ENCODE measurements around the gene CUX1. TPM values are rescaled to one million over a fixed set of nuclear protein-coding genes. Genes with fewer than 3 reads are reported as not detected.
A peak's percentile ranks its signal among the peaks of the same experiment; 100 is the strongest.
"Not testable (repeated sequence)": the region's sequence is repeated elsewhere in the genome, so short reads cannot be mapped to it uniquely, and the experiment has no call there.

Gene CUX1
- polyA plus RNA-seq, 1 donor: 38.3 TPM

DNA sequence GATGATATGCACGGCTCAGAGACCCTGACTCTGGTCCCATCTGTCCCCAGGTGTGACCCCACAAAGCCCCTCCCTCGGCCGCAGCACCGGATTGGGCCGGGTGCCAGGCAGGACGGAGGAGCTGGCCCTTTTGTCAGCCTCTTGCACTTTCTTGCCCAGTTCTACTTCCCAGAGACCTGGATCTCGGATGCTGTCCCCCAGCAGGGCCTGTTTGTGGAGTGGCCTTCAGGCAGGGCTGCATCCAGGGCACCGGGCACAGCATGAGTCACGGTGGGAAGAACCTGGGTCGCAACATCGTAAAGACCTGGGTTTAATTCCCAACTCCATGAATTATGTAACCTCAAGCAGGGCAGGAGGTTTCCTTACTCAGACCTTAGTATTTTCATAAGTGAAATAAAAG, 310.9 kb downstream of the CUX1 start:
- no peak for DNase-seq (ENCODE audit: low read depth)

DNA sequence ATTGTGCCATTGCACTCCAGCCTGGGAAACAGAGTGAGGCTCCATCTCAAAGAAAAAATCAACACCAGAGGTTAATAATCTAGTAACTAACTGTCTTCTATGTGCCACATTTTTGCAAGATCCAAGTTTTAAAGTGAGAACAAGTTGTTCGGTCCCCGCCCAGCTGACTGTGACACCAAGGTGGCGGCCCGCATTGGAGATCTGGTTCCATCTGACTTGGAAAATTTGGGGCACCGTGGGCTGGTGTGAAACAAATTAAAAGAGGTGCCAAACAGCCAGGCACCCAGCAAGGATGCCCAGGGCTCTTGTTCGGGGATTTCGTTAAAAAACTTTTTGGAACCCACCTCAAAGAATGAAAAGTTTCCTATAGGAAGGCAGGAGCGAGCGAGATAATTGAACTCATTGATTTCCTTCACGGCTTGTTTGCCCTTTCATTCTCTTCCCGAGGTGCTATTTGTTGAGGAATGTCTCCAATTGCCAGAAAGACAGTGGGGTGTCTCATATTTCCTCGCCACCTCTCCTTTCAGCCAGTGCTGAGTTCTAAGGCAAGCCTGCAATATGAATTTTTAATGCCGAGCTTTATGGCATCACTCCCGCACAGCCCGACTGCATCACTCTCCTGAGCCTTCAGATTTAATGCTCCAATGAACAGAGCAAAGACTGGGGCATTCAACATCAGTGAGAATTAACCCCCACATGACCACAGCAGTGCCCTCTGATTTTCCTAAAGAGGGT, 312.4 kb downstream of the CUX1 start:
- DNase-seq (ENCODE audit: low read depth): no peak

DNA sequence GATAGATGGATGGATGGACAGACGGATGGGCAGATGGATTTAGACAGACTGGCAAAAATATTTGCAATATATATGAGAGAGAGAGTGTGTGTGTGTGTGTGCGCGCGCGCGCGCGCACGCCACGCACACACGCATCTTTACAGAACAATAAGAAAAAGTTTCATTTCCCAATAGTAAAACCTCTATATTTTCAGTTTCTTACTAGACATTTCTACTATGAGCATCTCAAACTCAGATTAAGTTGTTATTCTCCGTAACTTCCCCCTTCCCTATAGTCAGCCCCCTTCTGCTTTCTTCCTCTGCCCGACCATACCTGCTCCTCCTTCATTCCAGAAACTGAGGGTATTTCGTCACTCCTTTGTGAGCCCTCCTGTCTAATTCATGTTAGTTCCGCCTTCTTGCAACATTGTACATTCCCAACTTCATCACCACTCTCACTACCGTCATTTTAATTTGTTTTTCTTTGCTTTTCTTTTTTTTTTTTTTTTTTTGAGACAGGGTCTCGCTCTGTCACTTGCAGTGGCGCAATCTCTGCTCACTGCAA, 314.9 kb downstream of the CUX1 start:
- no peak for DNase-seq (ENCODE audit: low read depth)

DNA sequence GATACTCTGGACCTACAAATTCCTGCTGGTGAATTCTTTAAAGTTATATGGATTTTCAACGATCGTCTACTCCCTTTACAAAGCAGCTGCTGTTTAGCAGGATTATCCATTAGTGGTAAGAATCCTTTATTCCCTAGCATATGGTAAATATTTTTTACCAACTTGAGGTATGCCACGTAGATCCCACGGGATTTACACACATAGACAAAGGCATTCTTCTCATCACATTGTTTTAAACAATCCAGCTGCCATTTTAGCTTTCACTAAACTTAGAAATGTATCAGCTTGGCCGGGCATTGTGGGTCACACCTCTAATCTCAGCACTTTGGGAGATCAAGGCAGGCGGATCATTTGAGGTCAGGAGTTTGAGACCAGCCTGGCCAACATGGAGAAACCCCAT, 321.2 kb downstream of the CUX1 start:
- no peak for DNase-seq (ENCODE audit: low read depth)

DNA sequence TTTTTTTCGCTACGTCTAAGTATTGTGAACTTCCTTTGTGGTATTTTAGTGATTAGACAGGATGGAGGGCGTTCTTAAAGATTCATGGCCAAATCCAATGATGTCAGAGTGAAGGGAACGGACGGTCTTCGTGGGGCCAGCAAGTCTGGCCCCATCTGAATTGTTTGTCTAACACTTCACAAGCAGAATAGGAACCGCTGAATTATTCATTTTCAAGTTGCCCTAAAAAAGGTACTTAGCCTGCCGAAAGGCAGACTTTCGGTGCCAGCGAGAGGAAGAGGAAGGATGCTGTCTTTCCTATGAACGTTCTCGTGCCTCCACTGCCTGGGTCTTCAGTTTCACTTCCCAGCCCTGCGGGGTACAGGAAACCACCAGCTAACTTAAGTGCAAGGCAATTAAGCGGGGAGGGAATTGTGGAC, 323.5 kb downstream of the CUX1 start:
- no peak for DNase-seq (ENCODE audit: low read depth)

DNA sequence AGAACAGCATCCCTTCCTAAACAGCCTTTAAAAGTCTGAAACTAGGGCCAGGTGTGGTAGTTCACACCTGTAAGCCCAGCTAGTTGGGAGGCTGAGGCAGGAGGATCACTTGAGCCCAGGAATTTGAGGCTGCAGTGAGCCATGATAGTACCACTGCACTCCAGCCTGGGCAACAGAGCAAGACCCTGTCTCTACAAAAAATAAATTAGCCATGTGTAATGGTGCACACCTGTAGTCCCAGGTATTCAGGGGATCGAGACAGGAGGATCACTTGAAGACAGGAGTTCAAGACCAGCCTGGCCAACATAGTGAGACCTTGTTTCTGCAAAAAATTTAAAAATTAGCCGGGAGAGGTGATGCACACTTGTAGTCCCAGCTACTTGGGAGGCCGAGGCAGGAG, 325.0 kb downstream of the CUX1 start:
- not testable (repeated sequence) for DNase-seq (ENCODE audit: low read depth)

DNA sequence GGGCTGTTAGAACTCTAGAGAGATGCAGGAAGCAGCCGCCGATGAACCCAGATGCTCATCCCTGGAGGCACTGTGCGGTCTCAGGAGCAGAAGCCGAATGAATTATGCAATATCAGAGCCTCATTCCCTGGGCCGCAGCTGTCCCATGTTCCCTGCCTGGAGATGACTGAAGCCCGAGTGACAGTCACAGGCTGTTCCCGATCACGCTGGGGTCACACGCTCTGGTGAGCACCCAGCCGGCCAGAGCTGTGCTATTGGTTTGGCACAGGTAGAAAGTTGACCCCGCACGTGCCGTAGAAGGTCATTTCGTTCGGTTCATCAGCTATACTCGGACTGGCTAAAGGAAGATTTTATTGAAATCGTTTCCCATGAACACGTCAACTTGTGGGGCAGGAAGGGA, 328.7 kb downstream of the CUX1 start:
- no peak for DNase-seq (ENCODE audit: low read depth)

DNA sequence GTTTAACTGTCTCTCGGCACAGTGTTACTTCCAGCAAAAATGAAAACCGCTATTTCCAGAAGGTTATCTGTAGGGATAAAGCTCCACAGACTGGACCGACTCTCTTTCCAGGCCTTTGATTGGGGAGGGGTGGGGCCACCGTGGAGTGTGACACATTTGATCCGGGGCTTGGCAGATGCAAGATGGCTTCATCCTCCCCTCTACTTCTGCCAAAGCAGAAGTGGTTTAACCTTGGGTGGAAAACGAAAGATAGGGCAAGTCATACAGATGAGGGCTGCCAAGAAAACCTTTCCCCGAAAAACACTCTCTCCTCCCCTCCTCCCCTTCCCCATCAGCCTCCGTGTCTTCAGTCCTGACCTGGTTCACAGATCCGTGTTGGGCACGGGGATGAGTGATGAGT, 329.6 kb downstream of the CUX1 start:
- DNase-seq (ENCODE audit: low read depth): no peak

DNA sequence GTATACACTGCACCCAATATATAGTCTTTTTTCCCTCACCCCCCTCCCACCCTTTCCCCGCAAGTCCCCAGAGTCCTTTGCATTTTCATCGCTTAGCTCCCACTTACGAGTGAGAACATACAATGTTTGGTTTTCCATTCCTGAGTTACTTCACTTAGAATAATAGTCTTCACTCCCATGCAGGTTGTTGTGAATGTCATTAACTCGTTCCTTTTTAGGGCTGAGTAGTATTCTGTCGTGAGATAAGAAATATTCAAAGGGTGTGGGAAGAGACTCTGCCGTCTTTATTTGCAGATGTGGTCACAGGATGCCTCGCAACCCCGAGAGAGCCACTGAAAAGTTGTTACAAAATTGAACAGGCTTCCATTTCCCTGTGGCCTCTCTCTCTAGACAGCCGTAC, 331.4 kb downstream of the CUX1 start:
- DNase-seq (ENCODE audit: low read depth): no peak

DNA sequence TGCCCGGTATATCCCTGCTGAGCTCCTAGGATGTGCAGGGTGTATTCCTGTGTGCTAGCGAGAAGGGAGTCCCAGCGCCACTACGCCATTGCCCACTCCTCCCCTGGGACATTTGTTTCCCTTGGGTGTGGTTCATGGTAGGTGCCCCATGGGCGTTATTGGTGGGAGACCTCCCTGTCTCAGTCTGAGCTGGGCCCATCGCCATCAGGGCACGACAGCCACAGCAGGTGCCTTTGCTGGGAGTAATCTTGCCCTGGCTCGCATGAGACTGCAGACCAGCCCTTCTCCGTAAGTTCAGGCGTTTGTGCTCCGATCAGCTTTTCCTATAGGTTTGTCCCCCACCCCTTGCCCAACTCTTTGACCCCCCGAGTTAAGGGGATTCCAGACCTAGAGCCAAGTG, 332.0 kb downstream of the CUX1 start:
- no peak for DNase-seq (ENCODE audit: low read depth)

DNA sequence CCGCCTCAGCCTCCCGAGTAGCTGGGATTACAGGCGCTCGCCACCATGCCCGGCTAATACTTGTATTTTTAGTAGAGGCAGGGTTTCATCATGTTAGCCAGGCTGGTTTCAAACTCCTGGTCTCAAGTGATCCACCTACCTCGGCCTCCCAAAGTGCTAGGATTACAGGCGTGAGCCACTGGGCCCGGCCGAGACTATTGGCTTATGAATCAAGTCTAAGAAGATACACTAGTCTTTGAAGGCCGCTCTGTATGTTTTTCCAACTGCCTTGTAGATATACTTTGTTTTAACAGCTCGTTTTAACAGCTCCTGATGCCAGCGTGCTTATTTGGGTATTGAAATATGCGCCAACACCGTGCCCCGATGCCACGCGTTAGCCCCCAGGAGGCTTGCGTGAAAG, 332.8 kb downstream of the CUX1 start:
- DNase-seq (ENCODE audit: low read depth): no peak

DNA sequence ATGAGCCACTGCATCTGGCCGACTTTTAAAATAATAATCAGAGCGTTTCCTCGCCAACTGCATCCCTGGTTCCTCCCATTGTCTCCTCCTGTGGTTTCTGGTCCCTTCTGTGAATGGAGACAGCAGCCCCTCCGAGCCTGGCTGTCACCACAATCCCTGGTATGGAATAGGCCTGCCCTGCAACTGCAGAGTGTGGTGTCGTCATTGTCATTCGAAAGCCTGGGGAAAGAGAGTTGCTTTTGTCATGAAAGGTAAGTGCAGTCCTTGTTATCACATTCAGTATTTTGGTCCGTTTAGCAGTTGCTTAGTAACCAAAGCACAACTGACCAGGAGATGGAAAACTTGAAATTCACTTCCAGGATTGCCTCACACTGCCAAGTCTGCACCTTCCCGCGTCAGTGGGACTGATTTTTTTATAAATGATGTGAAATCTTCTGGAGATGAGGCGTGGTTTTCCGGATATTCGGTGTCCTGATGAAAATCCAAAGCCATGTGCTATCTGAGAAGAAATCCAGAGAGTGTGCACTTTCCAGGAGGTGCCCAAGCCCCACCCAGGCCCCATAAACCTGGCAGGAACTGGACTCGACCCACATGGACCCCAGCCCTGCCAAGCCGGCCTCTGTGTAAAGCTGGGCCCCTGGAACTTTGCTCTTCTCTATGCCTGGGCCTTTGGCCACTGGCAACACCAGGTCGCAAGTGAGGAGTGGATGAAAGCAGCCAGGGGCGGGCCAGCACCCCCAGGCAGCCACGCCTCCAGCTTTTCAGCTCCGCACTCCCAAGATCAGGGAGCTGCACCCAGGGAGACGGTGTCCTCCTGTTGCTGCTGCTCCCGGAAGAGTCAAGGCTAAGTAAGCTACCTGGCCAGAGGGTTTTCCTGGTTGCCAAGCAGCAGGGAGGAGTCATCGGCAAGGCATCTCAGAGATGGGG, 335.5 kb downstream of the CUX1 start:
- peak; percentile 43 for DNase-seq (ENCODE audit: low read depth)

DNA sequence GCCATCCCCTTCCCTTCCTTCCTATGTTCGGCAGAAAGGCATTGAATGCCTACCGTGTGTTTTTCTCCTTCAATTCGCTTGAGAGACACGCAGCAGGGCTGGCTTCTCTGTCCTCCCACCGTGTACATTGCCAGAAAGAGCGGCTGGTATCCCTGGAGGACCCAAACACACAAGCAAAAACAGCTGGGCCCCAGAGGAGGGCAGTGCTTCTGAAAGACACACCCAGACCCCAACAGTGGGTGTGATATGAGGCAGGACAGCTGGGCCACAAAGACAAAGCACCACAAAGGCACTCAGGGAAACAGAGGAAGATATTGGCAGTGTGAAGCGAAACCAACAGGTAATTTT, 336.1 kb downstream of the CUX1 start:
- no peak for DNase-seq (ENCODE audit: low read depth)

DNA sequence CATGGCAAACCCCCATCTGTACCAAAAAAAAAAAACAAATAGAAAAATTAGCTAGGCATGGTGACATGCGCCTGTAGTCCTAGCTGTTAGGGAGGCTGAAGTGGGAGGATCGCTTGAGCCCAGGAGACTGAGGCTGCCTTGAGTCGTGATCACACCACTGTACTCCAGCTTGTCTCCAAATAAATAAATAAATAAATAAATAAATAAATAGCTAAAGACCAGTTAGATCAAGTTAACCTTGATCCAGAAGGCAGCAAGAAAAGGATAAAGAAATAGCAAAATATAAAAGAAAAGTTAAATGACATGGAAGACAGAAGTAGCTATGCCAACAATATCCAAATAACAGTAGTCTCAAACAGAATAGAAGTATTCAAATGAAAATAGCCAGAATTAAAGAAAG, 337.0 kb downstream of the CUX1 start:
- DNase-seq (ENCODE audit: low read depth): no peak

DNA sequence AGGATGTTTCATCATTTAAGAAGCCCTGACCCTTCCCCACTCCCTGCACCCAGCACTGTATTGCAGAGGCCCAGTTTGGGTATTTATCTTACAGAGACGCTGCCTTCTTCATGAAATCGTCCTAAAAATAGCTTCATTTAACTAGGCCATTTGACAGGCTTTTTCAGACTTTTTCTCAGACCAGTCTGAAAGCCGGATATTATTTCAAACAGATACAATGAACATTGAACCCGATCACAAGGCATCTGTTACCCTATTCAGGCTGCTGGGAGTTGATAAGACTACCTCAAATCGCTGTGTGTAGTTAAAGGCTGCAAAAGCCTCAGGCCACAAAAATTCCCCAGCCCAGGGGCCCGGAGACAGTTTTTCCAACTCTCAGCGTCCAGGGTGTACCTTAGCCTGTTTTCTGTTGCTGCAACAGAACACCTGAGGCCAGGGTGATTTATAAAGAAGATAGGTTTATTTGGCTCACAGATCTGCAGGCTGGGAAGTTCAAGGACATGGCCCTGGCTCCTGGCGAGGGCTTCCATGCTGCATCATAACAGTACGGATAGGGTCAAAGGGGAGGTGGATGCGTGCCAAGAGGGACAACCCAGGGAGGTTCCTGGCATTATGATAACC, 338.5 kb downstream of the CUX1 start:
- DNase-seq (ENCODE audit: low read depth): no peak

DNA sequence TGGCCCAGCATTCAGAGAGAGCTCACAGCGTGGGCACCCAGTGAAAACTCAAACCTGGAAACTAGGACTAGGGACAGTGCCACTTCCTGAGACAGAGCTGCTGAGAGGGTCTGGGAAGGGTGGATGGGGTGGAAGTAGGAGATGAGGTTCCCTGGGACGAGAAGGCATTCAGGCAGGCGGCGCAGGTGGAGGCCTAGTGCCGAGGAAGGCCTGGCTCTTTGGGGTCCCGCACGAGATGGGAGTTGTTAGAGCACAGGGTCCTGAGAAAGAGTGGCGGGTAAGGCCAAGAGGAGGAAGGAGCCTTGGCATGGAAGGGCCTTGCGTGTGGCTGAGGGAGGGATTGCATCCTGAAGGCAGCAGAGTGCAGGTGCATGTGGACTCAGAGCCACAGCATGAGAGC, 339.4 kb downstream of the CUX1 start:
- DNase-seq (ENCODE audit: low read depth): no peak

DNA sequence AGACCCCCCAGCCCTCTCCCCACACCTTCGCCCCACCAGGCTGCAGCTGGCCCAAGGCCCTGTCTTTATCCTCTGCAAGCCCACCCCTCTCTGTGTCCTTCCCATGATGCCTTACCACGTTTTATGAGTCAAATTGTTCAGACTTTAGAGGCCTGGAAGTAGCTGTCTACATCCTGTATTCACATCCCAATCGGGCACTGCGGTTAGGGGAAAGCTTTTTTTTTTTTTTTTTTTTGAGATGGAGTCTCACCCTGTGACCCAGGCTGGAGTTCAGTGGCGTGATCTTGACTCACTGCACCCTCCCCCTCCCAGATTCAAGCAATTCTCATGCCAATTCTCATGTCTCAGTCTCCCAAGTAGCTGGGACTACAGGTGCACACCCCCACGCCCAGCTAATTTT, 347.7 kb downstream of the CUX1 start:
- no peak for DNase-seq (ENCODE audit: low read depth)

DNA sequence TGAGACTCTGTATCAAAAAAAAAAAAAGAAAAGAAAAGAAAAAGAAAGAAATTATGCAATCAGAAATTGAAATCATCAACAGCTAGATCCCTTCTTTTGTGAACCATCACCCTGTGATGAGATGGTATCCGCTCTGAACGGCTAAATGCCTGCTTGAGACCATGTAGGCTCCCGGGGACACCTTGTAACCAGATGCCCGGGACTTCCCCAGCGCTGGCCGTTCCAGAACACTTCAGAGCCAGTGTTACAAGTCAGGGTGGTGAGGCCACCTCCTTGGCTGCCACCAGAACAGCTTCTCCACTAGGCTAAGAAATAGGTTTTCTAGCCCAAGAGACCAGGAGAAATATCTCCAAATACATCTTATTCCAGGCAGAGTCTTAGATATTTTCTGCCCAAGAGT, 349.8 kb downstream of the CUX1 start:
- DNase-seq (ENCODE audit: low read depth): no peak

DNA sequence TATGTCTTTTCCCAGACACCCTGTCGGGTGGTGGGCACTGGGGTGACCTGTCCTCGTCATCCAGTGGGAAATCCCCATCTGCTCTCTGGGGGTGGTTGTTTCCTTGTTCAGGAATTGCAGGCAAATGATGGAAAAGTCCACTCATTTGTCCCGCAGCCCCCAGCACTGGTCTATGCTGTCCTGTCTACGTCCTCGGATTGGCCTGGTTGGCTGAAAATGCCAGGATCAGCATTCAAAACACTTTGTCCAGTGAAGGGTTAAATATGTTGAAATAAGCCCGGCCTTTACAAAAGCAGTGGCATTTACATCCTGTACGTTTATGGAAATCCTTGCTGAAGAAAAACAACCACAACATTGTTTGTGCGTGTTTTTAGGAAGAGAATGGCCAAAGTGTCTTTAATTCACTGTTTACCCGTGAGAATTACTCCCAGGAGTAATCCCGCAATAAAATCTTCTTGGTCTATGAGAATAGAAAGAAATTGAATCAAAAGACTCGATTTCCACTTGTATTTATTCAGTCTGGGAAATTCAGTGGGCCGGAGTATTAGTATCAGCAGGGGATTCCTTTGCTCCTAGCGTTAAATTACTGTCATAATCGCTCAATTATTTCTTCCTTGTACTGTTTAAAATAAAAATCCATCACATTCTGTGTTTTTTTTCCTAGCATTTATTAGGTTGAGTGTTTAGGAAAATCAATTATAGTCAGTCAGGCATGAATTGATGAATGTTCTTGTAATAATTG, 352.4 kb downstream of the CUX1 start:
- no peak for DNase-seq (ENCODE audit: low read depth)

DNA sequence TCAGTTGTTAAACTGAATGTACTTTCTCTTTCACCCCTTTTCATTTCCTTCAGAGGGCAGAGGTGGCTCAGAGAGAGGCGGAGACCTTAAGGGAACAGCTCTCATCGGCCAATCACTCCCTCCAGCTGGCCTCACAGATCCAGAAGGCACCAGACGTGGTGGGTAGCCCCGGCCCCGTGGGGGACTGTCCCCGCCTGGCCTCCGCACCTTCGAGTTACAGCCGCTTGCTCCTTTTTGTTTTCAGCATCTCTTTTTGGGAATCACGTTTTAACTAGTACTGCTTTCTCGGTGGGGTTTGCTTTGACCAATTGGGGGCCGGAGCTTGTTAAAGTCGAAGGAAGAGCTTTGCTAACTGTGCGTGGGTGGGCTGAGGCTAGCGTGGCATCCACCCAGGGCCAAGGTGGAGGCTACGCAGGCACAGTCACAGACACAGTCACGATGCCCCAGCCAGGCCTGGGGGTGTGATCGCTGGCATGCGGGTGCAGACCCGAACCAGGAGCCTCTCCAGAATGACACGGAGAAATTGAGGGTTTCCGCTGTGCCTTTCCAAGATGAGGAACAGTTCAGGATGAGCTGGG, 353.1 kb downstream of the CUX1 start:
- DNase-seq (ENCODE audit: low read depth): no peak

DNA sequence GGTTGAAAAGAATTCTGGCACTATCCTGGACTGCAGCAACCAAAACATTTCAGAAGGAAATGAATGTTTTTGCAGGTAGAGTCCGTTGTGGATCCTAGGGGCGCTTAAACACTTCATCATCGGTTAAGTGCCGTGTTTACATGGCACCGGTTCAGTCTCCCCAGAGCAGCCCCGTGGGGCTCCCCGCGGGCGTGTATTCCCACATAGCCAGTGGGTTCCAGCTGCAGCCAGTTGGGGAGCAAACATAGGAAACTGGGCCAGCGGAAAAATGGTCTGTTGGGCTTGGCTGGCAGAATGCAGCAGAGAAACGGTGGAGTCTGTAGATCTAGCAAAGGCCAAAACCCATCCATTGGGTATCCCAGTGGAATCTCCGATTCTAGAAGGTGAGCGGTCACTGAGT, 356.2 kb downstream of the CUX1 start:
- no peak for DNase-seq (ENCODE audit: low read depth)
